ENCODE measurements around the gene CHKB.
A peak's percentile ranks its signal among the peaks of the same experiment; 100 is the strongest.
"Not testable (repeated sequence)": the region's sequence is repeated elsewhere in the genome, so short reads cannot be mapped to it uniquely, and the experiment has no call there.

The CHKB gene

DNA sequence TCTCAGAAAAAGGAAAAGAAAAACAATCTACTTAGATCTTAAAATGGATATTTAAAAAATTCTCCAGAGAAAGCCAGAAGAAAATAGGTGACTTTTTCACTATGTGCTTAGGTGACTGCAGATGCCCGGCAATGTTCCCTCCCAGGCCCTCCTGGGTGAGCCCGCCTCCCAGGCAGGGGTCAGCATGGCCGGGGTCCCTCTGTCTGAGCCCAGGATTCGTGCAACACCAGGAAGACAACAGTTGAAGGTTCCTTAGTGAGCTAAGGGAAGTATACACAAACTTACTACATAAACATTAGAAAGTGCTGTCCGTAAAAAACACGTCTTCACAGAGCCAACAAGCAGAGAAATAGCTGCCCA lies 29.5 kb upstream of the CHKB start:
- DNase-seq, result no peak

DNA sequence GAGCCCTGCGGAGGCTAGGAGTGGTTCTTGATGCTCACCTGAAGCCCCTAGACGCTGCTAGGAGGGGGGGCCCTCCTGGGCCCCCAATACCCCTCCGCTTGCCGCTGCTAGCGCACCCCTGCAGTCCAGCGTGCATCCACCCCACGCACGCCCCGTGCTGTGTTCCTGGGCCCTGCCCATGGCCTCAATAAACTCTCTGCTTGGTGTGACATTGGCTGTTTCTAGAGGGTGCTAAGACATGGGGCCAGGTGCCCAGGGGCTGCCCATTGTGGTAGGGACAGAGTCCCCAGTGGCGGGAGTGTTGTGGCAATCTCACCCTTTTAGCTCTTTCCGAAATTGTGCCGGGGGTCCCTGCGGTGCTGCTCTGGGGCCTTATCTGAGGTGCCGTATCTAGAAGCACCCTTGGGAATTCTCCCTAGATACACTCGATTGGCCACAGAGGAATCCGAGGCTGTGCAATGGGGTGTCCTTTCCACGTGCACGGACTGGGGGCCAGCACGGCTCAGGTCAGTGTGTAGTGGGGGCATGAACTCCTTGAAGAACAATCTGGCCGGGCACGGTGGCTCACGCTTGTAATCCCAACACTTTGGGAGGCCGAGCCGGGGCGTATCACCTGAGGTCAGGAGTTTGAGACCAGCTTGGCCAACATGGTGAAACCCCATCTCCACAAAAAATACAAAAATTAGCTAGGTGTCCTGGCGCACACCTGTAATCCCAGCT lies 28.9 kb upstream of the CHKB start:
- no peak for DNase-seq

DNA sequence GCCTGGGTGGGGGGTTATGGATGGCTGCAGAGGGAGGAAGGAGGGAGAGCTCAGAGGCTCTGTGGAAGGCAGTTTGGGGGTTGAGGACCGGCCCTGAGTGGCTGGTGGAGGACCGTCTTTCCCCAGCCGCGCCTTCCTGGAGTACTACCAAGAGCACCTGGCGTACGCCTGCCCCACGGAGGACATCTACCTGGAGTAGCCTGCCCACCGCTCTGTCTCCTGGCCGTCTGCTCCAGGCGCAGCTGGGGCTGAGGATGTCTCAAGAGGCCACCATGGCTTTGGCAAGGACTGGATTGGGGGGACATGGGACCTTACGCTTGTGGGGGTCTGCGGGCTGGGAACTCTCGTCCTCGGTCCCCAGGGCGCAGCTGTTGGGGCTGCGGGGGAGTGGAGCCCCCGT lies 27.9 kb upstream of the CHKB start:
- DNase-seq, result no peak

DNA sequence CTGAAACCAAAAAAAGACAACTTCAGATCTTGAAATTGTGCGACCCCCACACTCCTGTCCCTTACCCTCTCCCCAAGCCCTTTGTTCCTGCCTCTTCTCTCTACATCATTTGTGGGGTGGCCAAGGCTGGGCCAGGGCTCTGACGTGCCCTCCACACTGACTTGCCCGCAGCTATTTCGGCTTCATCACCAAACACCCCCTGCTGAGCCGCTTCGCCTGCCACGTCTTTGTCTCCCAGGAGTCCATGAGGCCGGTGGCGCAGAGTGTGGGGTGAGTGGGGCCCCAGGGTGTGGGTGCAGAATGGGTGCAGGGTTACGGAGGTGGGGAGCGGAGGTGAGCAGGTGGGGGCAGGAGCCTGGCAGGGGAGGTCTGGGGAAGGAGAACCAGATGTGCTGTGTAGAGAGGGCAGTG lies 27.4 kb upstream of the CHKB start:
- DNase-seq, result no peak

DNA sequence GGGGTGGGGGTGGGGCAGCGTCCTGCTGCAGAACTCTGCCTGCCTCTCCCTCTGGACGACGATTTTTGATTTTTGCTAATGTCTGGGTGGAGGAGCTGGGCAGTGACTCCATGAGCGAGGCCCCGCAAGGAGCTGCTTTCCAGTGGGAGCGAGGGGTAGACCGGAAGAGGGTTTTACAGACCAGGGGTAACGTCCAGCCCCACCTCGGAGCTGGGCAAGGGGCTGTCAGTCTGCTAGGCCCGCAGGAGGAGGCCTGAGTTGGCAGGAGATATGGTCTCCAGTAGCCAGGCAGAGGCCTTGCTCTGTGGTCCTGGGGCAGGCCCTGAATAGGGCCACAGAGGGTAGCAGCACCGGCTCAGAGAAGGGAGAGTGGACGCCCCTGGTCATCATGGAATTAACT lies 26.9 kb upstream of the CHKB start:
- DNase-seq, result no peak

DNA sequence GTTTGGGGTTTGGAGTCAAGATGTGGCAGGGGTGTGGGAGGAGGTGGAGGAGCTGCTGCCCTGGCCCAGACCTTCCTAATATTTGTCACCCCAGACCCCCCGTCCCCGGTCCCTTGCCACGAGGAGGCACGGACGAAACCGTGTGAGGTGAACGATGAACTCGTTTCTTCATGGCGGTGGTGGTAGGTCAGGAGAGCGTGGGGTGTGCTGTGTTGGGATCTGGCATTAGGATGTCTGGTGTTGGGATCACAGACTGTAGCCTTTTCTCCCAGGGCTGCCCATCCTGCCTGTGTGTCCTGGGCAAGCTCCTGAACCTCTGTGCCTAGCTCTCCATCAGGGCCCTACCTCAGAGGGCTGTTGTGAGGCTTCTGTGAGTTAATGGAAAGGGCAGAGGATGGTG lies 26.3 kb upstream of the CHKB start:
- DNase-seq, result no peak

DNA sequence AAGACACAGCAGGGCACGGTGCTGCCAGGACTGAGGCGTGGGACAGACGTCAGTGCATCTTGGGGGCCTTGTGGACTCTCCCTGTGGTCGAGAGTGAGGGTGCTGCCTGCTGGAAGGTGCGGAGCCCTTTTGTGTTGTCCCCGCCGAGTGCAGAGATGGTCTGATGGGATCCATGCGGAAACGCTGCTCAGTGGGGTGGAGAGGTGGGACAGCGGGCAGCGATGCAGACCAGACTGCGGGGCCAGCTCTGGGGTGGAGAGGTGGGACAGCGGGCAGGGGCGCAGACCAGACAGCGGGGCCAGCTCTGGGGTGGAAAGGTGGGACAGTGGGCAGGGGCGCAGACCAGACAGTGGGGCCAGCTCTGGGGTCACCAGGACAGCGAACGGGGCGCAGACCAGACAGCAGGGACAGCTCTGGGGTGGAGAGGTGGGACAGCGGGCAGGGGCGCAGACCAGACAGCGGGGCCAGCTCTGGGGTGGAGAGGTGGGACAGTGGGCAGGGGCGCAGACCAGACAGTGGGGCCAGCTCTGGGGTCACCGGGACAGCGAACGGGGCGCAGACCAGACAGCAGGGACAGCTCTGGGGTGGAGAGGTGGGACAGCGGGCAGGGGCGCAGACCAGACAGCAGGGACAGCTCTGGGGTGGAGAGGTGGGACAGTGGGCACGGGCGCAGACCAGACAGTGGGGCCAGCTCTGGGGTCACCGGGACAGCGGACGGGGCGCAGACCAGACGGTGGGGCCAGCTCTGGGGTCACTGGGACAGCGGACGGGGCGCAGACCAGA lies 25.6 kb upstream of the CHKB start:
- not testable (repeated sequence) for DNase-seq

DNA sequence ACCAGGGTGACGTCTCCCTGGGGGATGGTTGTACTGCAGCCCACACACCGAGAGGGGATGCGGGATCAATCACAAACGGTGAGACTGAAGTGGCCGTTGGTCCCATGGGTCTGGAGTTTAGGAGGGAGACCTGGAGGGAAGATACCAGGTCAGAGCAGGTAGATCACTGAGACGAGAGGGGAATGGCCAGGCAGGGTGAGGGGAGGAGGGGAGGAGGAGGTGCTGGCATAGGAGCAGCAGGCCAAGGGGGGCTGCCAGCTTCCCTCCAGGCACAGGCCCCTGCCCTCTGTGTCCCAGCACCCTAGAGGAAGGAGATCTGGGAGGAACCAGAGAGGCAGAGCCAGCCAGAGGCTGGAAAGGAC lies 25.0 kb upstream of the CHKB start:
- no peak for DNase-seq

DNA sequence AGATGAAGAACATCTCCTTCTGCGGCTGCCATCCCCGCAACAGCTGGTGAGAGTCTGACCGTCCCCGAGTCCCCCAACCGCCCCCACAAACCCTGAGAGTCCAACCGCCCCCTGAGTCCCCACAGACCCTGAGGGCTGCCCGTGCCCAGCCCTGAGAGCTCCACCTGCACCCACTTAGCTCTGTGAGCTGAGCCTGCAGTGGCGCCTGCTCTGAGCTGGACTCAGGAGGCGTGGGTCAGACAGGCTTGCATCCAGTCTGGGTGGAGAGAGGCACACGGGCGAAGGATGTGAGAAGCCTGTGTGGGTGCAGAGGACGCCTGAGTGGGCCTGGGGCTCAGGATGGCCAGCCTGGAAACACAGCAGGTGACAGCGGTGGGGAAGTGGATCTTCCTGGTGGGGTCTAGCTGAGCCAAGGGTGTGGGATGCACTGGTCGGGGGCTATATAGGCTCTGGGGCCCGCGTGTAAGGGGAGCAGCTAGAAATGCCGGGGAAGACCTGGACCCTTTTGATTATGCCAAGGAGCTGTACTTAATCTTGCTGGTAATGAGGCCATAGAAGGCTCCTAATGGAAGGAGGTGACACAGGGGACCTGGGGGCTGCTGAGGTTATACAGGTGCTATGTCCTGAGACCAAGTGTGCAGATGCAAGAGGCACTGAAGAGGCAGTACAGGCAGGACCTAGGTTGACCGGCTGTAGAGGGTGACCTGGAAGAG lies 24.5 kb upstream of the CHKB start:
- no peak for DNase-seq

DNA sequence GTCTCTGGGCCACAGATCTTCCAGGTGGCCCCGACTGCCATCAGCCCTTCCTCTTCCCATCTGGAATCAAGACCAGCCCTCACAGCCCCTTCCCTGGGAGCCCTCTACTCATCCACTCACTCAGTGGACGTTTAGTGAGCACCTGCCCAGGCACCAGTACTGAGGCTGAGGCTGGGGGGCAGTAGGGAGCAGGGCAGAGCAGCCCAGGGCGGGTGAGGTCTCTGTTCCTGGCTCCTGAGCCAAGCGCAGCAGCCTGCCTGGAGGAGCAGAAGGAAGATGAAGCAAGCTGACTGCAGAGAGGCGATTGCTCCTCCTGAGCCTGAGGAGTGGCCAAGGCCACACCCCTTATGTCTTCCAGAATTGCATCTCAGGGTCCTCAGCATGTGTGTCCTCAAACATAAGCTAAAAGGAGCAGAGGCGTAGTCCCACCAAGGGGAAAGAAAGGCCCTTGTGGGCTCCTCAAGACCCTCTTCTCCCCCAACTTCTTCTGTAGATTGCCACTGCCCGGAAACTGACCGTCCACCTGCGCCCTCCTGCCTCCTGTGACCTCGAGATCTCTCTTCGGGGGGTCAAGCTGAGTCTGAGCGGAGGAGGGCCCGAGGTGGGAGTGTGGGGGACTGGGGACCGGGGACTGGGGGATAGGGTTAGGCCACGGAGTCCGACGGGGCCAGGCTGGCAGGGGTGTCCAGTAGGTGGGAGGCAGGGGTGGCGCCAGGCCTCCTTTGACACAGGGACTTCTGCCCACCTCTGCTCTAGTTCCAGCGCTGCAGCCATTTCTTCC lies 23.7 kb upstream of the CHKB start:
- DNase-seq, result no peak

DNA sequence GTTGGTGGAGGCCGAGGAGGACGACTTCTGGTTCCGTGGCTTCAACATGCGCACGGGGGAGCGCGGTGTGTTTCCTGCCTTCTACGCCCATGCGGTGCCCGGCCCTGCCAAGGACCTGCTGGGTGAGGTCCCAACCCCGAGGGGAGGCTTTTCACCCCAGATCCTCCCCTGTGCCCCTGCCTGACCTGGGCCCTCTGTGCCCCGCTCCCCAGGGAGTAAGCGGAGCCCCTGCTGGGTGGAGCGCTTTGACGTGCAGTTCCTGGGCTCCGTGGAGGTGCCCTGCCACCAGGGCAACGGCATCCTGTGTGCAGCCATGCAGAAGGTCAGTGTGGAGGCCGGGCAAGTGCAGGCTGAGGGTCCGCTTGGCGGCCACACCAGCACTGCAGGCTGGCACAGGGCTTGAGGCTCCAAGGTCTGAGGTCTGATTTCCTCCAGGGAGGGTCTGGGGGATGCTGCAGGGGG lies 23.0 kb upstream of the CHKB start:
- DNase-seq, result no peak

DNA sequence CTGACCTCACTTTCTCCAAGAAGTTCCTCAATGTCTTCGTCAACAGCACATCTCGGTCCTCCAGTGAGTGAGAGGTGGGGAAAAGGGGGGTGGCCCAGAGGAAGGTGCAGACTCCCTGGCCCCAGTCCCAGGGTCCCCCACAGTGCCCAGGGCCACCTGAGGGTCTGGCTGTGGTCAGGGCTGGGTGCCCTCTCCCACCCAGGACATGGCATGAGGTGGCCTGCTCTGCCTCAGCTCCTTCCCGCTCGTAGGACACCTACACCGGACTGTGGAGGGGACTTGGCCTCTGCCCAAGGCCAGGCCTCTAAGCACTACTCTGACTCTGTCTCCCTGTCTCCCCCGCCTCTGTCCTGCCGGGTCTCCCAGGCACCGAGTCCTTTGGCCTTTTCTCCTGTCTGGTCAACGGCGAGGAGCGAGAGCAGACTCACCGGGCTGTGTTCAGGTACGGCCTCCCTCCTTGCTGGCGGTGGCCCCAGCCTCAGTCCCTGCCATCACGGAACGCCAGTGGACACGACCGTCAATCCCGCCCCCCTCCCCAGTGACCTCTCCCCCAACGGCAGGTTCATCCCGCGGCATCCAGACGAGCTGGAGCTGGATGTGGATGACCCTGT lies 22.5 kb upstream of the CHKB start:
- no peak for DNase-seq

DNA sequence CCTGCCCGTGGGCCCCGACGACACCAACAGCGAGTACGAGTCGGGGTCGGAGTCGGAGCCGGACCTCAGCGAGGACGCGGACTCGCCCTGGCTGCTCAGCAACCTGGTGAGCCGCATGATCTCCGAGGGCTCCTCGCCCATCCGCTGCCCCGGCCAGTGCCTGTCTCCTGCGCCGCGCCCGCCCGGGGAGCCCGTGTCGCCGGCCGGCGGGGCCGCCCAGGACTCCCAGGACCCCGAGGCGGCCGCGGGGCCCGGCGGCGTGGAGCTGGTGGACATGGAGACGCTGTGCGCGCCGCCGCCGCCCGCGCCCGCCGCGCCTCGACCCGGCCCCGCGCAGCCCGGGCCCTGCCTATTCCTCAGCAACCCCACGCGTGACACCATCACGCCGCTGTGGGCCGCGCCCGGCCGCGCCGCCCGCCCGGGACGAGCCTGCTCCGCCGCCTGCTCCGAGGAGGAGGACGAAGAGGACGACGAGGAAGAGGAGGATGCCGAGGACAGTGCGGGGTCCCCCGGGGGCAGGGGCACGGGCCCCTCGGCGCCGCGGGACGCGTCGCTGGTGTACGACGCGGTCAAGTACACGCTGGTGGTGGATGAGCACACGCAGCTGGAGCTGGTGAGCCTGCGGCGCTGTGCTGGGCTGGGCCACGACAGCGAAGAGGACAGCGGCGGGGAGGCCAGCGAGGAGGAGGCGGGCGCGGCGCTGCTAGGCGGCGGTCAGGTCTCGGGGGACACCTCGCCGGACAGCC lies 21.8 kb upstream of the CHKB start:
- DNase-seq, result no peak

DNA sequence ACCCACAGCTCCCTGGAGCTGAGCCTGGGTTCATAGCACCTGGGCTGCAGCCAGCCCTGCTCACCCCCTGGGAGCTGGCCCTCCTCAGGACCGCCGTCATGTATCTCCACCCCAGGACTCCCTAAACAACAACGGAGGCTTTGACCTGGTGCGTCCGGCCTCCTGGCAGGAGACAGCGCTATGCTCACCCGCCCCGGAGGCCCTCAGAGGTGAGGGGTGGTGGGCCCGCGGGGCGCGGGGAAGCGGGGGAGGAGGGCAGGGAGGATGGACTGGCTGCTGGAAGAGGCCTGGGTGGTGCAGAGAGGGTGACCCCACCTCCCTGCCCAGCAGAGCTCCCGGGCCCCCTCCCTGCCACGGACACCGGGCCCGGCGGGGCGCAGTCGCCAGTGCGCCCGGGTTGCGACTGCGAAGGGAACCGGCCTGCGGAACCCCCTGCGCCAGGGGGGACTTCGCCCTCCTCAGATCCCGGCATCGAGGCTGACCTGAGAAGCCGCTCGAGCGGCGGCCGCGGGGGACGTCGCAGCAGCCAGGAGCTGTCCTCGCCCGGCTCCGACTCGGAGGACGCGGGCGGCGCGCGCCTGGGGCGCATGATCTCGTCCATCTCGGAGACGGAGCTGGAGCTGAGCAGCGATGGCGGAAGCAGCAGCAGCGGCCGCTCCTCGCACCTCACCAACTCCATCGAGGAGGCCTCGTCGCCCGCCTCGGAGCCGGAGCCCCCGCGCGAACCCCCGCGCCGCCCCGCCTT lies 21.0 kb upstream of the CHKB start:
- DNase-seq, result no peak

DNA sequence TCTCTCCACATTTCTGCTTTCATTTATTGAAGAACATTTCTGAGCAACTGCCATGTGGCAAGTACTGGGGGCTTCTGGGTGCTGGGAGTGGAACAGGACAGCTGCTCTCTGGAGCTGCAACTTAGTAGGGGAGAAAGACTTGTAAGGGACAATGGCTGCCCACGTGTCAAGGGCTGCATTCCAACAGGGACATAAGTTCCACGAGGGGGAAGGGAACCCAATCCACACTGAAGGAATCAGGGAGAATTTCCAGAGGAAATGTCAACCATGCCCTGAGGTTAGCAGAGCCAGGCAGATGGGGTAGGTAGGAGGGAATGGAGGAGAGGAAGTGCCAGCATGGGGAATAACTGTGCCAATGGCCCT lies 19.7 kb upstream of the CHKB start:
- no peak for DNase-seq

DNA sequence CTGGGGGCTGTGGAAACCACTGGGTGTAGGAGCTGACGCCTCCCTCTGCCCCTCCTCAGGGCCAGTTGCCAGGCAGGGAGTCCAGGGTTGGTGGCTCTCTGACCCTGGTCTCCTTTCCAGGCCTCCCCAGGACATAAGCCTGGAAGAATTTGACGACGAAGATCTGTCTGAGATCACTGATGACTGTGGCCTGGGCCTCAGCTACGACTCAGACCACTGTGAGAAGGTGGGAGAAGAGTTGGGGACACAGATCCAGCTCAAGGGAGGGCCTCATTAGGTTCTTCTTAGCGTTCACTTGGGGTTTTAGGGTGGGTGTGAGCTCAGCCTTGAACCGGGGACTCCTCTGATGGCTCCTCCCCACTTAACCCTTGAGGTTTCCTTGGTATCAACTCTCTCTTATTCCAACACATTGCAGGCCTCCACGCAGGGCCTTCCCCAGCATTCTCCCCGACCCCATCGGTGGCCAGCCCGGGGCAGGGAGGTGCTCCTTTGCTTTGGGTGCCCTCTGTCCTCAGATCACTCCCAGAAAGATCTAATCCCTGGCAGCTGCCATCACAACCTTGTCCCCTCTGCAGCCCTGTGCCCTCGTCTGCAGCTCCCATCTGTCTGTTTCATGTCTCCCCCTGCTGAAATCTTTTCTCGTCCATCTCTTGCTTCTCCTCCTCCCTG lies 19.2 kb upstream of the CHKB start:
- no peak for DNase-seq

DNA sequence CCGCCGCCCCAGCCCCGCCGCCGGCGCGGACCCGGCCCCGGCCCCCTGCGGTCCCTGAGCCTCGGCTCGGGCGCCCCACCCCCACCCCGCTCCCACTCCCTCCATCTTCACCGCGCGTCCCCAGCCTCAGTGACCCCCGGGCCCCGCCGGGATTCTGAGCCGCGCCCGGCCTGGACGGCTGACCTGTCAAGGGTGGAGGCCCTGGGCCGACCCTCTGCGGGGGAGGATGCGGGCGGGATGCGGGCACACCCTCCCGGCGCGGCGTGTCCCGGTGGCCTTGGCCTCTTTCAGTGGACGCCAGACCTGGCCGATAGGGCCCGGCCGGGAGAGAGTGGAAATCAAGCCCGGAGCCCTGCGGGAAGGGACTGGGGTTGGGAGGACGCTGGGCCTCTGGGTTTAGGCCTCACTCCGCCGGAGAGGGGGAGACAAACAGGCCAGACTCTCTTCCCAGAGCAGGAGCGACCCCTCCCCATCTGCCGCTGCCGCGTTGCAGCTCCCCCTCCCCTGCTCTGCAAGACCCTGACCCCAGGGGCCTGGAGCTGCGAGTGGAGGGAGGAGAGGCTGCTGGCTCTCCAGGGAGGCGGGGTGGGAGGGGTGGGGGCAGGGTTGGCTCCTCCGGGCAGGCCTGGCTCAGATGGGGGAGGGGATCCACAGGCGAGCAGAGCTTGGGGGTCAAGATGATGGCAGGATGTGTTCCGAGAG lies 18.5 kb upstream of the CHKB start:
- no peak for DNase-seq

DNA sequence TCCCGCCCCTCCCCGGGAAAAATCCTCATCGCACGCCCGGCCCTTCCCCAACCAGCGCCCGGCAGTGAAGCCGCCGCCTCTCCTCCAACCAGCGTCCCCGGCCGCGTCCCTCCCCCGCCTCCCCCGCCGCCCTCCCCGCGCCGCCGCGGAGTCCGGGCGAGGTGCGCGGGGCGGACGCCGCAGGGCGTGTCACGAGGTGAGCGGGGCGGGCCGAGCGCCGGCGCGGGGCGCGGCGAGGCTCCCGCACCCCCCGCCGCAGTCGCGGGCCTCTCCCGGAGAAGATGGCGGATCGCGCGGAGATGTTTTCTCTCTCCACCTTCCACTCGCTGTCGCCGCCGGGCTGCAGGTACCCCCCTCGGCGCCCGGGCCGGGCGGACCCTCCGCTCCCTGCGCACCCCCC lies 17.9 kb upstream of the CHKB start, which contains the start of gene MAPK8IP2:
TSS of gene MAPK8IP2 (plus strand) at position 256 of the 400 bp plus-strand sequence. CDS start at position 282, 26 bp downstream.
- DNase-seq, result no peak

DNA sequence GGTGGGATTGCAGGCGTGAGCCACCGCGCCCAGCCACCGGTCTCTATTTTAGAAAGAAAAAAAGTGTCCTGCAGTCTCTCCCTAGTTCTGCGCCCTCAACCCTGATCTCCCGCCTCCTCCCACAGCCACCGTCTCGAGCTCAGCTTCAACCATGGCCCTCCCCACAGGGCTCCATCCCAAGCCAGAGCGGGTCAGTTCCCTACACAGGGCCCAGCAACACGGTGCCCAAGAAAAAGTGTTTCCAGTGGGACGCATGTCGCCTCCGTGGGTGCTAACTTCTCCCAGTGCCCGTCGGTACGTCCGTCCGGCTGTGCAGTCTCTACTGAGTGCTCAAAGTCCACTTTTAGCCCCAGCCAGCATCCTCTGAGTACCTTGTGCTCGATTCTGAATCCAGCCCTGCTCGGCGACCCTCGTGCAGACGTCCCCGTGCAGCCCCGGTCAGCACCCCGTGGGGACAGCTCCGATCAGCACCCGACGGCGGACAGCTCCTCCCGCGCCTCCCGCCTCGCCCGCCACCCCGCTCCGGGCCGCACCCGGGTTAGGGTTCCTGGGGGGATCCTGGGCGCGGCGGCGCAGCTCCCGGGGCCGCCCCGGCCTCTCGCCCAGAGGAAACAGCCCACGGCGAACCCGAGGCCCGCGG lies 17.3 kb upstream of the CHKB start:
- peak; percentile 66 for DNase-seq

All from stimulated activated CD4-positive, alpha-beta T cell treated with anti-CD3 and anti-CD28 coated beads, Interleukin-4, amount 100 ng/mL, for 1 hour (primary cell).